ENCODE data around the gene MRPL10.
A peak's percentile ranks its signal among the peaks of the same experiment; 100 is the strongest.
"Not testable (repeated sequence)": the region's sequence is repeated elsewhere in the genome, so short reads cannot be mapped to it uniquely, and the experiment has no call there.

Gene MRPL10

DNA sequence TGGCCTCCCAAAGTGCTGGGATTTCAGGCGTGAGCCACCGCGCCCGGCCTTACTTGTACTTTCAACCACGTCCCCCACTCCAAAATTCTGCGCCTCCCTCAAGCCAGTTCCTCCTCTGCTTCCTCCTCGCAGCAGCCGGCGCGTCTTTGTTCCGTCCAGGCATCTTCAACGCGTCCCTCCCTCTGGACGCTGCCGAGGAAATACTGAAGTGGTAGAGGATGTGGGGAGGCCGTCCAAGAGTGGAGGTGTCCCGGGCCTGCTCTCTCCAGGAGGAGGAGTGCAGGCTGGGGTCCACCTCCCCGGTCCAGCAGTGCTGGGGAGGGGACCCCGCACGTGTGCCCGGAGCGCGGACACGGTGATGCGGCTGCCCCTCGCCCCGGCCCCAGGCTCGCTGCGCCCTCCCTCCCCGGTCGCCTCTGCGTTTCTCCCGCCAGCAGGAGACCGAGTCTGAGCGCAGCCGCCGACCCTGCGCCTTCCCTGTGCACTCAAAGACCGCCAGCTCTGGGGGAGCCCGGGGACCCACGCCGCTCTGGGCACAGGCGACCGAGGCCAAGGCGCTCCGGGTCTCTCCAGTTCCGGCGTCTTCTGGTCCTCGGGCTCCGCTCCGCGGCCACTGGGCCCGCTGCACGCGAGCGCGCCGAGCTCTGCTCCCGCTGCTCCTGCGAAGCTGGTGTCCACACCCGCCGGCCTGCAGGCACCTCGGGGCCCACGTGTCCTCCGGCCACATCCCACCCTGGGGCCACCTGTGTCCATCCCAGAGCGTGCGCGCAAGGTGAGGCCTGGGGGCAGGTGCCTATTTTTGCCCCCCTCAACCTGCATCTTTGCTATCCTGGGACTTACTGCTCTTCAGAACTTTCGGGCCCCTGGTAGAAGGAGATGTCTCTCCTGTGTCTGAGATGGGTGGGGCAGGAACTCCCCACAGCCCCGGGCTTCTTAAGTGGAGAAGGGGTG is 41.5 kb downstream of the MRPL10 start:
- DNase-seq = peak; percentile 49 to 89

DNA sequence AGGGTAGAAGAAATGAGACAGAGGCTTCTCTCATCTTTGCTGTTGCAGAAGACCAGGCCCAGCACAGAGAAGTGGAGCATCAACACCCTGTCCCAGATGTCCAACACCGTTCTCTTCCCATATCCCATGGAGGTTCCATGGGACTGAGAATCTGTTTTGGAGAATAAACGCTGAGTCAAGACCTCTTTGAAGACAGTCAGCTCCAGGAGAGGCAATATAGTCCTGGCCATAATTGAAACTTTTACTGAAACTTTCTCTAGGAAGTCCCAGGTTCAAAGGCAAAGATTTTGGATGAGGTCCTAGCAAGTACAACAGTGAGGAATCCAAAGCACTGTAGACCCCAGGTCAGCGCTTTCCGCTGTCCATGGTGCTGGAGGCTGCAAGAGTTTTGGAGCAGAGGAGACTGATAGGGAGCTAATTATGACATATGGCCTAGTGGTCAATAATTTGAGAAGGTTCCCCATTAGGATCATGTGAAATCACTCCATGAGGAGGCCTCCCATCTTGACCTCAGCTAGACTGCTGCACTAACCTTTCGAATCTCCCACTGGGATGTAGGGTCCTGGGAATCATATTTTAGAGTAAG is 45.7 kb downstream of the MRPL10 start:
- DNase-seq = no peak

- DNase-seq = no peak
Observed at GRCh38 chr17:47781397-47781796, 49.9 kb downstream of the MRPL10 start.

GRCh38 chr17:47778184-47778635 is 53.1 kb downstream of the MRPL10 start:
- no peak for DNase-seq

DNA sequence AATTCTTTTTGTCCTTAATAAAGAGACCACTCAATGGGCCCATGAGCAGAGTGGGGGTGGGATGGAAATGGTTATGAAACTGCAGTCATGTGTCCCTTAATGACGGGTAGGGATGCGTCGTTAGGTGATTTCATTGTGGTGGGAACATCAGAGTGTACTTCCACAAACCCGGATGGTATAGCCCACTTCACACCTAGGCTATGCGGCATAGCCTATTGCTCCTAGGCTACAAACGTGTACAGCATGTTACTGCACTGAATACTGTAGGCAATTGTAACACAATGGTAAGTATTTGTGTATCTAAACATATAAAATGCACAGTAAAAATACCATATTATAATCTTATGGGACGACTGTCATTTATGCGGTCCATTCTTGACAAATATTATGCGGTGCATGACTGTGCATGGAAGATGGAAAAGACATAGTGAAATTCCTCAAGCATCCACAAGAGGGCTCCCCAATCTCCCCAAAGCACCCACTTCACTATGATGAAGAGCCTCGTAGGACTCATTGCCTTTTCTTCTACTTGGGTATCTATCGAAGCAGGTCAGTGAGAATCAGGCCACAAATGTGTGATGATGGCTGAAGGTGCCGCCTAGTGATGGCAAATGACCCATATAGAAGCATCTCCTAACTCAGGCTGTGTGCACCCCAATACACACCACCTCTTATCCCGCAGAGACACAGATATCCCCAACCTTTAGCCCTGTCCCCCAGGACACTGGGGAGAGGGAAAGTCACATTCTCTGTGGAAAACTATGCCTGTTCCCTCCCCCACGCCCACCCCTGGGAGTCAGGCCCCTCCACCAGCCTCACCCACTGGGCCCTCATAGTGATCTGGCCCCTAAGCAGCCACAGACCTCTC is 54.8 kb downstream of the MRPL10 start:
- DNase-seq = peak; percentile 31 to 81

DNA sequence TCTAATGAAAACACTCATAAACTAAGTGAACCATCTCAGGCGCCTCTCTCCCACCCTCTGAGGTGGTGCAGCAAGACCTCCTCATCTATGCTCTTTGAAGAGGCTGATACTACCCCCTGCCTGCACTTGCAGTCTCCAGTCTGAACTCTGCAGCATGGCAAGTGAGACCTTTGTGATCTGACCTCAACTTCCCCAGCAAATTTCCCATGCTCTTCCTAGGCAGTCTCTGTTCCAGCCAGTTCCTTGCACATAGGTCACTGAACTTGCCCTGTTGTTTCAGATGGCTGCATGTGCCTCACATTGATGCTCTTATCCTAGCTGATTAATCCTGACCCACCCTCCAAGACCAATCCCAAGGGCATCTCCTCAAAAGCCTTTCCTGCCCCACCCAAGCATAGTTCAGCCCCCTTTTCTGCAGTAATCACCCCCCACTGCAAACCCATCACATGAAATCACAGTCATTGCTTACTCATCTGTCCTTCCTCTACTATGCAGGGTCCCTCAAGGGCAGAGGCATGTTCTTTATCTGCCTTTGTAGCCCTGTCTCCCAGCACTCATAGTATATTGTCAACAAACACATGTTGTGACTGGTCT is 56.3 kb downstream of the MRPL10 start:
- DNase-seq = no peak

DNA sequence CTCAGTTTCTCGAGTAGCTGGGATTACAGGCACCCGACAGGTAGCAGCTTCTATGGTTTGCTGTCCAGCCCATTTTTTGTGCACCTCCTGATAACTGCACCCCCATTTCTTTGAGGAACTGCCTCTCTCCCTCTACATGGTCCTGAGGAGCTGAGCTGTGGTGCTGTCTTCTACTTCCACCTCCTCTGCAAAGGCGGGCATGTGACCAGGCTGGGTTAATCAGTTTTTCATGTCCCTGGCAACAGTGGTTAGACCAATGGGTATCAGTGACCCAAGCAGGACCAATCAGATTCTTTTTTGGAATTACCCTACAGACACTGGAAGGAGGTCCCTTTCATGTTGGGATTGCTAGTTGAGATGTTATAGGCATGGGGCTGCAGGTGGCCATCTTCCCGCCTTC is 57.0 kb downstream of the MRPL10 start:
- DNase-seq = no peak

DNA sequence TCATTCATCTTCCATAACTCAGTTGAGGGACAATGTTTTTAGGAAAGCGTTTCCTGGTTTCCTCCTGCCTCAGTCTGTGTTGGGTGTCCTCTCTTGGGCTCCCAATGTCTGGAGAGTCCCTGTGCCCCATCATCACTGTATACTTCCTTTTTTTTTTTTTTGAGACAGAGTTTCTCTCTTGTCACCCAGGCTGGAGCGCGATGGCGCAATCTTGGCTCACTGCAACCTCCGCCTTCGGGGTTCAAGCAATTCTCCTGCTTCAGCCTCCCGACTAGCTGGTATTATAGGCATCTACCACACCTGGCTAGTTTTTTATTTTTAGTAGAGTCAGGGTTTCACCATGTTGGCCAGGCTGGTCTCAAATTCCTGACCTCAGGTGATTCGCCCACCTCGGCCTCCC is 57.7 kb downstream of the MRPL10 start:
- not testable (repeated sequence) for DNase-seq
